Astrocyte (in vitro differentiated cells and primary cell): ENCODE data around the gene DGKQ.

ENCODE experiments used
- EZH2 ChIP-seq: IDR thresholded peaks from 2 replicates; pipeline ENCODE4 v1.6.1; 2012; ENCODE audit warnings: mild to moderate bottlenecking, low read length, inconsistent platforms; ENCODE audit not compliant: insufficient read depth
- TF ChIP-seq, protein P1 (sequence below): IDR thresholded peaks from 2 replicates; pipeline ENCODE4 v1.5.1; 2011; ENCODE audit warnings: low read depth, mild to moderate bottlenecking, inconsistent platforms, low read length, moderate library complexity; ENCODE audit not compliant: insufficient read depth

DNA sequence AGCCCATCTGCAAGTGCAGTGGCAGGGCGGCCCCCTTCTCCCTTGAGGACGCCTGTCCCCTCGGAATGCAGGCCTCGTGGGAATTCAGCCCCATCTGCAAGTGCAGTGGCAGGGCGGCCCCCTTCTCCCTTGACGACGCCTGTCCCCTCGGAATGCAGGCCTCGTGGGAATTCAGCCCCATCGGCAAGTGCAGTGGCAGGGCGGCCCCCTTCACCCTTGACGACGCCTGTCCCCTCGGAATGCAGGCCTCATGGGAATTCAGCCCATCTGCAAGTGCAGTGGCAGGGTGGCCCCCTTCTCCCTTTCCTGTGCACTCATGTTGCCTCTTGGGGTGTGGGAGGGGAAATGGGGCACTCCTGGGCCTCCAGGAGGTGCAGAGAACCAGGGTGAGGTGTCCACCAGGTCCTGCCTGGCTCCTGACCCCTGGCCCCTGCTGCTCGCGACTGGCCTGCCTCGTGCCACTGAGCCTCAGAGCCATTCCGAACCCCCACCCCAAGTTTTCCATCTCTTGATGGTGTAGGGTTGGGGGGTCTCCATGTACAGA is 26.6 kb upstream of the DGKQ start:
- TF ChIP-seq, protein P1, sequence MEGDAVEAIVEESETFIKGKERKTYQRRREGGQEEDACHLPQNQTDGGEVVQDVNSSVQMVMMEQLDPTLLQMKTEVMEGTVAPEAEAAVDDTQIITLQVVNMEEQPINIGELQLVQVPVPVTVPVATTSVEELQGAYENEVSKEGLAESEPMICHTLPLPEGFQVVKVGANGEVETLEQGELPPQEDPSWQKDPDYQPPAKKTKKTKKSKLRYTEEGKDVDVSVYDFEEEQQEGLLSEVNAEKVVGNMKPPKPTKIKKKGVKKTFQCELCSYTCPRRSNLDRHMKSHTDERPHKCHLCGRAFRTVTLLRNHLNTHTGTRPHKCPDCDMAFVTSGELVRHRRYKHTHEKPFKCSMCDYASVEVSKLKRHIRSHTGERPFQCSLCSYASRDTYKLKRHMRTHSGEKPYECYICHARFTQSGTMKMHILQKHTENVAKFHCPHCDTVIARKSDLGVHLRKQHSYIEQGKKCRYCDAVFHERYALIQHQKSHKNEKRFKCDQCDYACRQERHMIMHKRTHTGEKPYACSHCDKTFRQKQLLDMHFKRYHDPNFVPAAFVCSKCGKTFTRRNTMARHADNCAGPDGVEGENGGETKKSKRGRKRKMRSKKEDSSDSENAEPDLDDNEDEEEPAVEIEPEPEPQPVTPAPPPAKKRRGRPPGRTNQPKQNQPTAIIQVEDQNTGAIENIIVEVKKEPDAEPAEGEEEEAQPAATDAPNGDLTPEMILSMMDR = no peak
- TF ChIP-seq EZH2 = no peak
